ENCODE measurements around the gene HYAL1. TPM values are rescaled to one million over a fixed set of nuclear protein-coding genes. Genes with fewer than 3 reads are reported as not detected.

HYAL1 gene
- total RNA-seq, 2 donors from 2014 or later: 5.8 to 6.1 TPM

- H3K27ac ChIP-seq: peak overlapping the region; percentile 90 to 93
- H3K9me3 ChIP-seq: no peaks in the 10 kb centered on the region
- H3K36me3 ChIP-seq: peaks cover 29% of the 10 kb centered on the region
- peaks cover 35 to 48% of the 10 kb centered on the region in 2 donors for H3K4me1 ChIP-seq (ENCODE audit: control insufficient read depth in 1 of 2, low read depth in 2 of 2)
- no peaks in the 10 kb centered on the region for H3K27me3 ChIP-seq (replicated peaks; ENCODE audit: insufficient read depth)
- ATAC-seq (ENCODE audit: insufficient number of reproducible peaks, low FRiP score, low read depth): peak; percentile 32
- DNase-seq (ENCODE audit: low spot score): no peak
- H3K4me3 ChIP-seq: peak overlapping the region; percentile 27
- no peak for TF ChIP-seq CTCF (IDR thresholded peaks at IDR 0.05)
These were observed 30.5 kb upstream of the HYAL1 start for GRCh38 chr3:50333744-50334328.

GRCh38 chr3:50331364-50331907 is 28.1 kb upstream of the HYAL1 start:
- Histone ChIP-seq H3K27ac (no peak overlapping the region), H3K36me3 (peaks cover 29% of the 10 kb centered on the region), H3K4me3 (no peak overlapping the region), H3K9me3 (no peaks in the 10 kb centered on the region), H3K27me3 (replicated peaks; ENCODE audit: insufficient read depth) (no peaks in the 10 kb centered on the region), H3K4me1 (ENCODE audit: control insufficient read depth in 1 of 2, low read depth in 2 of 2) (peaks cover 41 to 52% of the 10 kb centered on the region in 2 donors)
- no peak for DNase-seq (ENCODE audit: low spot score)
- ATAC-seq (ENCODE audit: insufficient number of reproducible peaks, low FRiP score, low read depth): no peak
- no peak for TF ChIP-seq CTCF (IDR thresholded peaks at IDR 0.05)

GRCh38 chr3:50330330-50330729 is 27.0 kb upstream of the HYAL1 start:
- Histone ChIP-seq H3K4me1 (ENCODE audit: control insufficient read depth in 1 of 2, low read depth in 2 of 2) (peaks cover 31 to 41% of the 10 kb centered on the region in 2 donors), H3K27me3 (replicated peaks; ENCODE audit: insufficient read depth) (no peaks in the 10 kb centered on the region), H3K4me3 (no peak overlapping the region), H3K27ac (no peak overlapping the region), H3K9me3 (no peaks in the 10 kb centered on the region), H3K36me3 (peaks cover 36% of the 10 kb centered on the region)
- DNase-seq (ENCODE audit: low spot score): no peak
- no peak for TF ChIP-seq CTCF (IDR thresholded peaks at IDR 0.05)
- no peak for ATAC-seq (ENCODE audit: insufficient number of reproducible peaks, low FRiP score, low read depth)

GRCh38 chr3:50327943-50328691 is 24.7 kb upstream of the HYAL1 start, which contains the start of gene TUSC2:
Gene TUSC2, minus strand, starts transcription at chr3:50328223. Its CDS starts 124 bp downstream, at chr3:50328099.
- Histone ChIP-seq H3K4me3 (peak within 1 kb of the TSS; percentile 90), H3K36me3 (peaks cover 36% of the 10 kb centered on the region), H3K27ac (peak within 1 kb of the TSS; percentile 65 to 80), H3K4me1 (ENCODE audit: control insufficient read depth in 1 of 2, low read depth in 2 of 2) (peaks cover 13 to 24% of the 10 kb centered on the region in 2 donors), H3K27me3 (replicated peaks; ENCODE audit: insufficient read depth) (no peaks in the 10 kb centered on the region), H3K9me3 (no peaks in the 10 kb centered on the region)
- peak; percentile 95 for DNase-seq (ENCODE audit: low spot score)
- ATAC-seq (ENCODE audit: insufficient number of reproducible peaks, low FRiP score, low read depth): peak; percentile 71
- no peak for TF ChIP-seq CTCF (IDR thresholded peaks at IDR 0.05)

GRCh38 chr3:50327129-50327528 is 23.8 kb upstream of the HYAL1 start:
- peak overlapping the region in 1 of 2 donors; percentile 65 for H3K27ac ChIP-seq
- DNase-seq (ENCODE audit: low spot score): no peak
- no peaks in the 10 kb centered on the region for H3K9me3 ChIP-seq
- peaks cover 35% of the 10 kb centered on the region for H3K36me3 ChIP-seq
- H3K4me1 ChIP-seq (ENCODE audit: control insufficient read depth in 1 of 2, low read depth in 2 of 2): peaks cover 17 to 26% of the 10 kb centered on the region in 2 donors
- H3K4me3 ChIP-seq: peak overlapping the region; percentile 90
- no peak for TF ChIP-seq CTCF (IDR thresholded peaks at IDR 0.05)
- ATAC-seq (ENCODE audit: insufficient number of reproducible peaks, low FRiP score, low read depth): no peak
- no peaks in the 10 kb centered on the region for H3K27me3 ChIP-seq (replicated peaks; ENCODE audit: insufficient read depth)

All from thoracic aorta (tissue), 2 donors.